H9 (cell line): Measurements from ENCODE around the gene GJB5. TPM values are rescaled to one million over a fixed set of nuclear protein-coding genes. Genes with fewer than 3 reads are reported as not detected.

Experiments used
- DNase-seq: peaks from one replicate; pipeline ENCODE4 v3.0.0-alpha.2; 2017
- H2AFZ ChIP-seq: one replicate; pipeline ENCODE4 v1.6.1; 2013; ENCODE audit warnings: mild to moderate bottlenecking, low read length, control low read depth, moderate library complexity
- H2AK5ac ChIP-seq: 2 replicates; pipeline ENCODE4 v1.6.1; 2013; ENCODE audit warnings: low read length, control low read depth, mixed read lengths; ENCODE audit not compliant: insufficient read length
- H2BK120ac ChIP-seq: one replicate; pipeline ENCODE4 v1.6.1; 2013; ENCODE audit warnings: low read depth, mild to moderate bottlenecking, low read length, control low read depth, inconsistent platforms; ENCODE audit not compliant: poor library complexity, severe bottlenecking
- H2BK12ac ChIP-seq: 2 replicates; pipeline ENCODE4 v1.6.1; 2013; ENCODE audit warnings: low read length, control low read depth, mixed read lengths, low read depth; ENCODE audit not compliant: insufficient read length
- H2BK15ac ChIP-seq: 2 replicates; pipeline ENCODE4 v1.6.1; 2013; ENCODE audit warnings: low read depth, low read length, control low read depth
- H2BK20ac ChIP-seq: one replicate; pipeline ENCODE4 v1.6.1; 2013; ENCODE audit warnings: low read depth, mild to moderate bottlenecking, low read length, control low read depth, inconsistent platforms; ENCODE audit not compliant: poor library complexity, severe bottlenecking
- H2BK5ac ChIP-seq: 2 replicates; pipeline ENCODE4 v1.6.1; 2013; ENCODE audit warnings: low read length, control low read depth, mixed read lengths; ENCODE audit not compliant: insufficient read length
- H3K14ac ChIP-seq: 2 replicates; pipeline ENCODE4 v1.6.1; 2013; ENCODE audit warnings: low read length, control low read depth; ENCODE audit not compliant: insufficient read depth
- H3K18ac ChIP-seq: 2 replicates; pipeline ENCODE4 v1.6.1; 2013; ENCODE audit warnings: low read depth, mild to moderate bottlenecking, mixed read lengths, low read length, control low read depth; ENCODE audit not compliant: insufficient read length
- H3K23ac ChIP-seq: 2 replicates; pipeline ENCODE4 v1.6.1; 2013; ENCODE audit warnings: low read length, control low read depth, mixed read lengths, low read depth; ENCODE audit not compliant: insufficient read length
- H3K23me2 ChIP-seq: 2 replicates; pipeline ENCODE4 v1.6.1; 2013; ENCODE audit warnings: low read depth, mild to moderate bottlenecking, mixed read lengths, low read length, control low read depth; ENCODE audit not compliant: insufficient read length, poor library complexity, severe bottlenecking
- H3K27ac ChIP-seq: 2 replicates; pipeline ENCODE4 v1.5.1; 2013; ENCODE audit warnings: low read length, control low read depth, mixed read lengths, low read depth; ENCODE audit not compliant: insufficient read length
- H3K27me3 ChIP-seq: 2 replicates; pipeline ENCODE4 v1.6.1; 2013; ENCODE audit warnings: low read length, control low read depth, inconsistent platforms; ENCODE audit not compliant: insufficient read depth
- H3K4ac ChIP-seq: 2 replicates; pipeline ENCODE4 v1.6.1; 2013; ENCODE audit warnings: low read depth, mild to moderate bottlenecking, control low read depth, inconsistent platforms, low read length, moderate library complexity
- H3K4me1 ChIP-seq: 2 replicates; pipeline ENCODE4 v1.6.1; 2013; ENCODE audit warnings: low read length, control low read depth, inconsistent platforms; ENCODE audit not compliant: insufficient read depth
- H3K4me2 ChIP-seq: 2 replicates; pipeline ENCODE4 v1.6.1; 2013; ENCODE audit warnings: low read length, control low read depth, mixed read lengths; ENCODE audit not compliant: insufficient read length, insufficient read depth
- H3K56ac ChIP-seq: 2 replicates; pipeline ENCODE4 v1.6.1; 2013; ENCODE audit warnings: low read depth, mild to moderate bottlenecking, mixed read lengths, low read length, control low read depth; ENCODE audit not compliant: insufficient read length
- H3K79me1 ChIP-seq: 2 replicates; pipeline ENCODE4 v1.6.1; 2013; ENCODE audit warnings: low read depth, mild to moderate bottlenecking, moderate library complexity, low read length, control low read depth, inconsistent platforms; ENCODE audit not compliant: insufficient read depth, poor library complexity, severe bottlenecking
- H3K79me2 ChIP-seq: 2 replicates; pipeline ENCODE4 v1.6.1; 2013; ENCODE audit warnings: low read length, control low read depth, inconsistent platforms; ENCODE audit not compliant: insufficient read depth
- H3K9ac ChIP-seq: 2 replicates; pipeline ENCODE4 v1.6.1; 2013; ENCODE audit warnings: low read length, control low read depth, mixed read lengths; ENCODE audit not compliant: insufficient read length; ENCODE audit errors: extremely low read depth
- H3K9me3 ChIP-seq: one replicate; pipeline ENCODE4 v1.6.1; 2013; ENCODE audit warnings: low read depth, low read length, inconsistent platforms; ENCODE audit not compliant: control insufficient read depth
- H3T11ph ChIP-seq: one replicate; pipeline ENCODE4 v1.6.1; 2013; ENCODE audit warnings: mild to moderate bottlenecking, low read length, control low read depth, inconsistent platforms
- H4K20me1 ChIP-seq: one replicate; pipeline ENCODE4 v1.6.1; 2013; ENCODE audit not compliant: control insufficient read depth, insufficient read length, insufficient read depth
- H4K5ac ChIP-seq: 2 replicates; pipeline ENCODE4 v1.6.1; 2013; ENCODE audit warnings: low read depth, mild to moderate bottlenecking, mixed read lengths, low read length, control low read depth; ENCODE audit not compliant: insufficient read length
- H4K8ac ChIP-seq: replicated peaks from 2 replicates; pipeline ENCODE4 v1.6.1; 2013; ENCODE audit warnings: low read length, control low read depth, mixed read lengths, low read depth; ENCODE audit not compliant: insufficient read length
- H4K91ac ChIP-seq: 2 replicates; pipeline ENCODE4 v1.6.1; 2013; ENCODE audit warnings: low read depth, mild to moderate bottlenecking, moderate library complexity, mixed read lengths, low read length, control low read depth; ENCODE audit not compliant: insufficient read length
- H3K27ac Mint-ChIP-seq, 3 experiments: 2 replicates in 2 of 3; 3 replicates in 1 of 3; pipeline ENCODE4 v1.8.0; 2020 to 2021; ENCODE audit warnings: mixed read lengths in 3 of 3, mild to moderate bottlenecking in 1 of 3, moderate library complexity in 1 of 3
- H3K27me3 Mint-ChIP-seq: 2 replicates; pipeline ENCODE4 v1.8.0; 2021; ENCODE audit warnings: low read depth, mild to moderate bottlenecking, moderate library complexity, mixed read lengths
- H3K36me3 Mint-ChIP-seq, 3 experiments: 2 replicates in 2 of 3; 3 replicates in 1 of 3; pipeline ENCODE4 v1.8.0; 2020 to 2021; ENCODE audit warnings: low read depth in 3 of 3, mixed read lengths in 3 of 3; ENCODE audit not compliant: insufficient read depth in 1 of 3
- H3K4me1 Mint-ChIP-seq, 2 experiments: 2 replicates each; pipeline ENCODE4 v1.8.0; 2020; ENCODE audit warnings: mixed read lengths in 2 of 2
- H3K4me3 Mint-ChIP-seq, 2 experiments: 2 replicates in 1 of 2; 3 replicates in 1 of 2; pipeline ENCODE4 v1.8.0; 2020 to 2021; ENCODE audit warnings: mild to moderate bottlenecking in 2 of 2, mixed read lengths in 2 of 2, moderate library complexity in 1 of 2
- H3K9me3 Mint-ChIP-seq, 2 experiments: 2 replicates in 1 of 2; 3 replicates in 1 of 2; pipeline ENCODE4 v1.8.0; 2020; ENCODE audit warnings: mild to moderate bottlenecking in 2 of 2, mixed read lengths in 2 of 2, moderate library complexity in 1 of 2
- WGBS: extraction: QIAGEN DNeasy Blood & Tissue Kit; methylation state at CpG from one replicate; pipeline ENCODE4 v1.1.7; 2013; ENCODE audit warnings: missing lambda C conversion rate, low lambda C conversion rate, mixed read lengths; ENCODE audit not compliant: insufficient read length; ENCODE audit errors: extremely low coverage; 5-methylcytosine and 5-hydroxymethylcytosine counted together
- total RNA-seq: library from RNA; stranded (reverse); gene quantifications from 2 replicates; pipeline ENCODE4 v1.2.1, GENCODE V29; 2021
- TF ChIP-seq, protein P1 (sequence below): fragments of 200-600 bp; sonication (generic); conservative IDR thresholded peaks from 3 replicates; pipeline ENCODE4 v1.8.0; 2021; ENCODE audit warnings: antibody characterized with exemption, mild to moderate bottlenecking

The GJB5 gene
- total RNA-seq, 1 experiment from 2014 or later: 0.22 TPM

DNA sequence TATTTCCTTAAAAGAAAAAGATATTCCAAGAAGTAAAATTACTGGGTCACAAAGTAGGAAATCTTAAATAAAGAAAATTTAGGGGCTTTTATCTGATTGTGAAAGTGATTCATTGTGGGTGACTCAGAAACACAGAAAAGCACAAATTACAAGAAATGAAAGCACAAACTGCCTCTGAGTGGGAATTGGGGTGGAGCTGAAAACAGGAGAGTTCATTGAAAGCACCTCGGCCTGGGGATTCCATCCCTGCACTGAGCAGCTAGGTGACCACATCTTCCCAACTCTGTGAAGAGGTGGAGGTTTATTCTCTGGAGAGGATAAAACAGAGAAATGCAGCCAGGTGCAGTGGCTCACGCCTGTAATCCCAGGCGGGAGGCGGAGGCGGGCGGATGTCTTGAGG, 45.4 kb downstream of the GJB5 start:
- H4K91ac ChIP-seq: no peak overlapping the region
- H2AK5ac ChIP-seq: no peak overlapping the region
- no peaks in the 10 kb centered on the region for H3K79me2 ChIP-seq
- H3K27ac ChIP-seq: no peak overlapping the region
- H3K27me3 ChIP-seq: no peaks in the 10 kb centered on the region
- H2BK12ac ChIP-seq: no peak overlapping the region
- H3K56ac ChIP-seq: no peak overlapping the region
- no peaks in the 10 kb centered on the region for H3K9me3 ChIP-seq
- no peak for DNase-seq
- H3K14ac ChIP-seq: no peak overlapping the region
- no CpG with 5 or more reads among the region's 6 CpGs for WGBS
- H3K4ac ChIP-seq: no peak overlapping the region
- H4K8ac ChIP-seq: no peak overlapping the region
- H3K4me2 ChIP-seq: no peak overlapping the region
- H2BK120ac ChIP-seq: no peak overlapping the region
- H3K79me1 ChIP-seq: no peaks in the 10 kb centered on the region
- no peak overlapping the region for H2BK5ac ChIP-seq
- no peak overlapping the region for H2BK20ac ChIP-seq
- no peak overlapping the region for H3K9ac ChIP-seq
- no peaks in the 10 kb centered on the region for H4K20me1 ChIP-seq
- H3K18ac ChIP-seq: no peak overlapping the region
- Mint-ChIP-seq H3K36me3 (no peaks in the 10 kb centered on the region), H3K4me3 (no peak overlapping the region), H3K9me3 (no peaks in the 10 kb centered on the region; a peak in 3 of 5 replicates), H3K4me1 (peaks cover 12 to 14% of the 10 kb centered on the region in 2 experiments), H3K27ac (no peak overlapping the region), H3K27me3 (peaks cover 5% of the 10 kb centered on the region)
- no peaks in the 10 kb centered on the region; the same call in 1 of the 2 replicates for H3K4me1 ChIP-seq
- no peak overlapping the region for H2AFZ ChIP-seq
- H3K23me2 ChIP-seq: no peaks in the 10 kb centered on the region
- H3T11ph ChIP-seq: no peak overlapping the region
- TF ChIP-seq, protein P1, sequence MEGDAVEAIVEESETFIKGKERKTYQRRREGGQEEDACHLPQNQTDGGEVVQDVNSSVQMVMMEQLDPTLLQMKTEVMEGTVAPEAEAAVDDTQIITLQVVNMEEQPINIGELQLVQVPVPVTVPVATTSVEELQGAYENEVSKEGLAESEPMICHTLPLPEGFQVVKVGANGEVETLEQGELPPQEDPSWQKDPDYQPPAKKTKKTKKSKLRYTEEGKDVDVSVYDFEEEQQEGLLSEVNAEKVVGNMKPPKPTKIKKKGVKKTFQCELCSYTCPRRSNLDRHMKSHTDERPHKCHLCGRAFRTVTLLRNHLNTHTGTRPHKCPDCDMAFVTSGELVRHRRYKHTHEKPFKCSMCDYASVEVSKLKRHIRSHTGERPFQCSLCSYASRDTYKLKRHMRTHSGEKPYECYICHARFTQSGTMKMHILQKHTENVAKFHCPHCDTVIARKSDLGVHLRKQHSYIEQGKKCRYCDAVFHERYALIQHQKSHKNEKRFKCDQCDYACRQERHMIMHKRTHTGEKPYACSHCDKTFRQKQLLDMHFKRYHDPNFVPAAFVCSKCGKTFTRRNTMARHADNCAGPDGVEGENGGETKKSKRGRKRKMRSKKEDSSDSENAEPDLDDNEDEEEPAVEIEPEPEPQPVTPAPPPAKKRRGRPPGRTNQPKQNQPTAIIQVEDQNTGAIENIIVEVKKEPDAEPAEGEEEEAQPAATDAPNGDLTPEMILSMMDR: no peak
- H3K23ac ChIP-seq: no peak overlapping the region
- H4K5ac ChIP-seq: no peak overlapping the region
- H2BK15ac ChIP-seq: no peak overlapping the region
